Measurements from ENCODE around the gene XCR1. TPM values are rescaled to one million over a fixed set of nuclear protein-coding genes. Genes with fewer than 3 reads are reported as not detected.

XCR1 gene
- total and polyA plus RNA-seq, 9 of the 15 experiments (the other 6 are each of a cell fraction or from before 2014, with no cell fraction given): not detected

GRCh38 chr3:46061887-46062286 lies 34.6 kb upstream of the XCR1 start:
- no peak for DNase-seq (ENCODE audit: extremely low read depth in 1 of 4, low spot score in 3 of 4)
- Histone ChIP-seq H3K4me3 (no peak overlapping the region), H3K4me2 (ENCODE audit: insufficient read depth, low read length) (no peak overlapping the region), H3K36me3 (ENCODE audit: control insufficient read depth, insufficient read depth, low read length) (no peaks in the 10 kb centered on the region), H3K27ac (ENCODE audit: extremely low read depth, low read depth, low read length) (no peak overlapping the region), H3K27me3 (ENCODE audit: control insufficient read depth in 2 of 2, insufficient read depth in 2 of 2, low read length in 2 of 2) (peaks cover 18 to 25% of the 10 kb centered on the region in 2 experiments; a peak in 4 of 5 replicates), H3K4me1 (replicated peaks in 1 of 2; ENCODE audit: control insufficient read depth in 2 of 2, insufficient read depth in 2 of 2, low read length in 2 of 2) (no peaks in the 10 kb centered on the region), H3K9ac (ENCODE audit: insufficient read depth in 1 of 2, low read depth in 2 of 2, low read length in 2 of 2) (no peak overlapping the region), H3K9me3 (replicated peaks; ENCODE audit: control insufficient read depth, insufficient read depth, low read depth, low read length) (no peaks in the 10 kb centered on the region; the same call in 1 of the 2 replicates), H4K20me1 (replicated peaks; ENCODE audit: control insufficient read depth, insufficient read depth, low read length) (no peaks in the 10 kb centered on the region), H3K9me1 (ENCODE audit: control insufficient read depth, insufficient read depth, low read length) (no peaks in the 10 kb centered on the region), H3K79me2 (ENCODE audit: control insufficient read depth, insufficient read depth, low read length) (no peaks in the 10 kb centered on the region), H2AFZ (ENCODE audit: low read depth, low read length) (no peak overlapping the region)
- no TSS peak for BruUV-seq (replicated peaks)
- in situ Hi-C loops (cut with MboI) (no loop called here), intact Hi-C loops (cut with micrococcal nuclease) (no loop called here)
- POLR2A ChIA-PET: interaction anchor here (0.5 to 1.4 kb wide), 3 partner anchors 14 to 34 kb away, joined by 3 read pairs; no protein-coding TSS in a partner anchor
- no peak for FAIRE-seq
- 0% methylated on average over 3 of the region's 3 CpGs for WGBS (ENCODE audit: insufficient coverage, low coverage, missing lambda C conversion rate)
- no peak for ATAC-seq
- CTCF ChIA-PET (ENCODE audit: low intra/inter-chr PET ratio): no interaction called here
- TF ChIP-seq RNF219 (CRISPR knock-in tag; IDR thresholded peaks at IDR 0.05): no peak
- TF ChIP-seq ZNF316 (IDR thresholded peaks at IDR 0.05): peak; percentile 86
- TF ChIP-seq C11orf30 (IDR thresholded peaks at IDR 0.05; ENCODE audit: low read depth): peak; percentile 73
- TF ChIP-seq ZNF512 (tag; IDR thresholded peaks at IDR 0.05): no peak
- TF ChIP-seq MAFK (IDR thresholded peaks at IDR 0.05; ENCODE audit: low read length): peak; percentile 61
- TF ChIP-seq MAFG (tag; conservative IDR thresholded peaks at IDR 0.05): peak; percentile 77
- TF ChIP-seq MAFF (IDR thresholded peaks at IDR 0.05; ENCODE audit: low read length): peak; percentile 47; the same call in 1 of the 2 replicates

All from K562 (cell line).